H1 (cell line): Measurements from ENCODE around the gene PTPRO. TPM values are rescaled to one million over a fixed set of nuclear protein-coding genes. Genes with fewer than 3 reads are reported as not detected.

Experiments
- CTCF ChIA-PET: fragments of 300-600 bp; sonication (Branson Sonifier 250); formaldehyde crosslinking; loops from one replicate; lab custom pipeline; 2021; ENCODE audit not compliant: partially characterized antibody; lab: Charles Lee
- POLR2A ChIA-PET: fragments of 300-600 bp; sonication (Branson Sonifier 250); formaldehyde crosslinking; loops from one replicate; lab custom pipeline; 2021; ENCODE audit warnings: inconsistent platforms; ENCODE audit not compliant: partially characterized antibody; lab: Charles Lee
- DNase-seq, 2 experiments: peaks; one replicate each; pipeline versions ENCODE4 v3.0.0 to v3.0.0-alpha.2; 2010 to 2022; ENCODE audit warnings: low spot score in 2 of 2, low read depth in 1 of 2, mixed read lengths in 1 of 2
- FAIRE-seq: peaks from 2 replicates; lab custom pipeline; 2011; peaks lifted over from hg19 to GRCh38; lab: Jason Lieb, UNC
- H2AFZ ChIP-seq: 2 replicates; pipeline ENCODE4 v1.8.1; 2012; ENCODE audit warnings: low read length, inconsistent platforms
- H2AK5ac ChIP-seq: 2 replicates; pipeline ENCODE4 v1.6.1; 2013; ENCODE audit warnings: low read depth, low read length
- H2BK120ac ChIP-seq: replicated peaks from 2 replicates; pipeline ENCODE3; 2013; ENCODE audit warnings: low read depth, low read length, inconsistent platforms
- H2BK12ac ChIP-seq: 2 replicates; pipeline ENCODE4 v1.6.1; 2013; ENCODE audit warnings: low read depth, low read length
- H2BK15ac ChIP-seq: 2 replicates; pipeline ENCODE4 v1.6.1; 2013; ENCODE audit warnings: low read length
- H2BK20ac ChIP-seq: 2 replicates; pipeline ENCODE4 v1.6.1; 2013; ENCODE audit warnings: low read length
- H2BK5ac ChIP-seq: 2 replicates; pipeline ENCODE4 v1.6.1; 2013; ENCODE audit warnings: low read depth, low read length
- H3K14ac ChIP-seq: 2 replicates; pipeline ENCODE4 v1.6.1; 2013; ENCODE audit warnings: inconsistent platforms; ENCODE audit not compliant: insufficient read length
- H3K18ac ChIP-seq: 2 replicates; pipeline ENCODE4 v1.6.1; 2013; ENCODE audit warnings: low read length; ENCODE audit errors: extremely low read depth
- H3K23ac ChIP-seq: 2 replicates; pipeline ENCODE4 v1.6.1; 2013; ENCODE audit warnings: inconsistent platforms; ENCODE audit not compliant: insufficient read length
- H3K23me2 ChIP-seq: 2 replicates; pipeline ENCODE4 v1.6.1; 2013; ENCODE audit warnings: low read depth, low read length
- H3K27ac ChIP-seq: 2 replicates; pipeline ENCODE4 v1.6.1; 2011; ENCODE audit warnings: low read depth, low read length, inconsistent platforms
- H3K27me3 ChIP-seq, 4 experiments: replicated peaks in 1 of 4; 1 replicate in 1 of 4; 2 replicates in 3 of 4; pipeline versions ENCODE4 v1.6.1 to v1.8.1; 2011 to 2013; ENCODE audit warnings: low read length in 3 of 4, mild to moderate bottlenecking in 3 of 4, inconsistent platforms in 2 of 4, mixed read lengths in 2 of 4, moderate library complexity in 1 of 4; ENCODE audit not compliant: control insufficient read depth in 3 of 4, insufficient read depth in 3 of 4; ENCODE audit errors: extremely low read depth in 1 of 4
- H3K36me3 ChIP-seq, 4 experiments: 2 replicates each; pipeline versions ENCODE4 v1.6.1 to v1.8.1; 2011 to 2013; ENCODE audit warnings: mild to moderate bottlenecking in 4 of 4, low read length in 3 of 4, moderate library complexity in 2 of 4, control low read depth in 1 of 4, inconsistent platforms in 1 of 4; ENCODE audit not compliant: insufficient read depth in 4 of 4, control insufficient read depth in 2 of 4
- H3K4ac ChIP-seq: replicated peaks from 2 replicates; pipeline ENCODE3; 2013; ENCODE audit warnings: low read length, low read depth, mixed read lengths, inconsistent platforms; ENCODE audit not compliant: insufficient read length
- H3K4me1 ChIP-seq, 4 experiments: replicated peaks in 1 of 4; 1 replicate in 1 of 4; 2 replicates in 3 of 4; pipeline versions ENCODE4 v1.6.1 to v1.8.1; 2011 to 2013; ENCODE audit warnings: low read length in 3 of 4, inconsistent platforms in 2 of 4, mixed read lengths in 1 of 4; ENCODE audit not compliant: insufficient read depth in 4 of 4, control insufficient read depth in 3 of 4
- H3K4me2 ChIP-seq, 2 experiments: 2 replicates each; pipeline versions ENCODE4 v1.6.1 to v1.8.1; 2011 to 2013; ENCODE audit warnings: low read depth in 2 of 2, low read length in 2 of 2, control low read depth in 1 of 2, inconsistent platforms in 1 of 2, mild to moderate bottlenecking in 1 of 2; ENCODE audit not compliant: insufficient read depth in 1 of 2
- H3K4me3 ChIP-seq, 4 experiments: fragments of 200-600, 300-600 bp in 1 of 4; sonication (generic), shearing (Covaris generic), sonication (Bioruptor Twin) in 1 of 4; 2 replicates each; pipeline versions ENCODE4 v1.5.1 to v1.8.1; 2011 to 2016; ENCODE audit warnings: low read length in 4 of 4, low read depth in 3 of 4, control low read depth in 2 of 4, inconsistent platforms in 2 of 4, mild to moderate bottlenecking in 2 of 4, mixed read lengths in 1 of 4, moderate library complexity in 1 of 4; ENCODE audit not compliant: insufficient read depth in 2 of 4; ENCODE audit errors: extremely low read depth in 1 of 4
- H3K56ac ChIP-seq: replicated peaks from 2 replicates; pipeline ENCODE3; 2013; ENCODE audit warnings: low read depth, mild to moderate bottlenecking, mixed read lengths, low read length, inconsistent platforms; ENCODE audit not compliant: insufficient read length
- H3K79me1 ChIP-seq: 2 replicates; pipeline ENCODE4 v1.6.1; 2013; ENCODE audit warnings: low read depth, low read length, control low read depth
- H3K79me2 ChIP-seq, 2 experiments: 2 replicates each; pipeline versions ENCODE4 v1.6.1 to v1.8.1; 2012 to 2013; ENCODE audit warnings: low read length in 2 of 2, mild to moderate bottlenecking in 2 of 2, inconsistent platforms in 1 of 2; ENCODE audit not compliant: insufficient read depth in 2 of 2, control insufficient read depth in 1 of 2
- H3K9ac ChIP-seq, 4 experiments: replicated peaks in 1 of 4; 1 replicate in 1 of 4; 2 replicates in 3 of 4; pipeline versions ENCODE4 v1.6.1 to v1.8.1; 2011 to 2013; ENCODE audit warnings: low read depth in 3 of 4, low read length in 3 of 4, control low read depth in 2 of 4, mild to moderate bottlenecking in 2 of 4, moderate library complexity in 2 of 4, inconsistent platforms in 1 of 4; ENCODE audit errors: extremely low read depth in 1 of 4
- H3K9me3 ChIP-seq, 2 experiments: 2 replicates each; pipeline versions ENCODE4 v1.6.1 to v1.8.1; 2012 to 2013; ENCODE audit warnings: mild to moderate bottlenecking in 2 of 2, moderate library complexity in 2 of 2, control low read depth in 1 of 2, inconsistent platforms in 1 of 2, low read depth in 1 of 2, low read length in 1 of 2, mixed read lengths in 1 of 2; ENCODE audit not compliant: insufficient read depth in 2 of 2
- H4K20me1 ChIP-seq, 2 experiments: replicated peaks in 1 of 2; 2 replicates each; pipeline versions ENCODE3 to v1.8.1; 2011 to 2013; ENCODE audit warnings: inconsistent platforms in 2 of 2, low read length in 2 of 2, mild to moderate bottlenecking in 1 of 2; ENCODE audit not compliant: insufficient read depth in 2 of 2, control insufficient read depth in 1 of 2
- H4K5ac ChIP-seq: 2 replicates; pipeline ENCODE4 v1.6.1; 2013; ENCODE audit warnings: low read length, low read depth, mixed read lengths, inconsistent platforms; ENCODE audit not compliant: insufficient read length
- H4K8ac ChIP-seq: 2 replicates; pipeline ENCODE4 v1.8.0; 2013; ENCODE audit warnings: mild to moderate bottlenecking, moderate library complexity, low read length, inconsistent platforms; ENCODE audit not compliant: insufficient read depth; ENCODE audit errors: extremely low read depth
- H4K91ac ChIP-seq: replicated peaks from 2 replicates; pipeline ENCODE3; 2013; ENCODE audit warnings: low read length, mixed read lengths, inconsistent platforms; ENCODE audit not compliant: insufficient read length
- CREB1 ChIP-seq: IDR thresholded peaks from 2 replicates; pipeline ENCODE4 v1.6.1; 2012; ENCODE audit warnings: inconsistent platforms
- CTBP2 ChIP-seq: IDR thresholded peaks from 2 replicates; pipeline ENCODE4 v1.7.0; 2011; ENCODE audit warnings: borderline replicate concordance, mild to moderate bottlenecking, moderate library complexity, mixed read lengths, low read length; ENCODE audit not compliant: insufficient read depth, insufficient read length
- KDM4A ChIP-seq: IDR thresholded peaks from one replicate; pipeline ENCODE4 v1.7.1; 2012; ENCODE audit warnings: low read depth, mild to moderate bottlenecking, moderate library complexity, low read length, inconsistent platforms; ENCODE audit not compliant: severe bottlenecking
- NRF1 ChIP-seq: IDR thresholded peaks from 2 replicates; pipeline ENCODE4 v1.6.1; 2011; ENCODE audit warnings: mild to moderate bottlenecking, low read depth, low read length, improper control_type of control experiment
- SP2 ChIP-seq: IDR thresholded peaks from 2 replicates; pipeline ENCODE4 v1.6.1; 2012; ENCODE audit warnings: mild to moderate bottlenecking, low read length, inconsistent platforms
- WGBS, 2 experiments: shearing (Covaris generic) in 1 of 2; methylation state at CpG; one replicate each; pipeline versions ENCODE4 v1.1.6 to v1.1.7; 2013 to 2015; ENCODE audit warnings: low lambda C conversion rate in 2 of 2, mixed read lengths in 2 of 2, inconsistent platforms in 1 of 2, low coverage in 1 of 2, missing lambda C conversion rate in 1 of 2; ENCODE audit not compliant: insufficient replicate concordance in 2 of 2, insufficient coverage in 1 of 2, insufficient read length in 1 of 2; ENCODE audit errors: extremely low coverage in 1 of 2, missing lambda C conversion rate in 1 of 2; 5-methylcytosine and 5-hydroxymethylcytosine counted together
- polyA plus RNA-seq, 7 experiments: library from polyadenylated mRNA; depleted of rRNA in 3 of 7; stranded (reverse) in 5 of 7; unstranded in 2 of 7; fragments of >200 nt in 5 of 7; fragments of 200-250 nt in 2 of 7; gene quantifications; 1 replicate in 5 of 7; 2 replicates in 1 of 7; 4 replicates in 1 of 7; pipeline versions ENCODE4 v1.2.1 to v1.2.3, GENCODE V29; 2011 to 2013; ENCODE audit warnings: missing spikeins in 2 of 7, mixed read lengths in 2 of 7
- total RNA-seq: library from RNA; stranded (reverse); fragmentation: NEBNext Ultra II Directional; extraction: Animal tissue kit (Norgen Biotek cat#: 25700); gene quantifications from 2 replicates; pipeline ENCODE4 v1.2.1, GENCODE V29; 2021
- TF ChIP-seq, protein P1 (sequence below): IDR thresholded peaks from 2 replicates; pipeline ENCODE4 v1.6.1; 2012; ENCODE audit warnings: inconsistent platforms
- TF ChIP-seq, protein P2 (sequence below): IDR thresholded peaks from 2 replicates; pipeline ENCODE4 v1.6.1; 2011; ENCODE audit warnings: low read depth, mild to moderate bottlenecking, low read length; ENCODE audit not compliant: insufficient read depth

The PTPRO gene
- total and polyA plus RNA-seq, 2 of the 8 experiments (the other 6 are each of a cell fraction or from before 2014, with no cell fraction given): 0.73 to 1.7 TPM

DNA sequence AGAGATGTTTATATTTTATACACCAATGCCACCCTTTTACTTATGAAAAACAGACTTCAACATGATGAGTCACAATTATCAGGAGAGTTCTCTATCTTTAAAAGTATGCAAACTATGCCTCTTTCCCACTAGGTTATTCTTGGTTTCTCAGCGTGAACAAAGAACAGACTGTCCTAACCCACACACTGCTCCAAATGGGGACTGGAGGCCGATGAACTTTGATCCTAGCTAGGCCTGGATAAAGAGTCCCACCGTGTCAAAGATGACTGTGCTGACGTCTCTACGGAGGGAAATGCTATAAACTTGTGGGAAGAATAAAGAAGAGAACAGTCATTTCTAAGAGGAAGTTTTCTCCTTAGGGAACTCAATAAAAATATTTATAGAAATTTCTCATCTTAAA, 306.8 kb downstream of the PTPRO start:
- no peaks in the 10 kb centered on the region for H3K9me3 ChIP-seq
- FAIRE-seq (no peak), DNase-seq (no peak)
- ChIA-PET CTCF (interaction anchor here (1.0 to 1.5 kb wide), 2 partner anchors 39 to 226 kb away, joined by 3 to 4 read pairs; no protein-coding TSS in a partner anchor), POLR2A (no interaction called here)
- no peak overlapping the region for H3K23ac ChIP-seq
- H3K27me3 ChIP-seq: no peaks in the 10 kb centered on the region
- H3K9ac ChIP-seq: no peak overlapping the region
- H3K4me2 ChIP-seq: no peak overlapping the region
- H2BK5ac ChIP-seq: no peak overlapping the region
- H4K5ac ChIP-seq: no peak overlapping the region
- H3K79me2 ChIP-seq: no peaks in the 10 kb centered on the region
- H4K8ac ChIP-seq: no peak overlapping the region
- H3K23me2 ChIP-seq: no peaks in the 10 kb centered on the region; the same call in 1 of the 2 replicates
- no peak overlapping the region for H2BK120ac ChIP-seq
- no peak overlapping the region for H3K14ac ChIP-seq
- no peak overlapping the region for H3K18ac ChIP-seq
- H3K4me1 ChIP-seq: no peaks in the 10 kb centered on the region
- no peak overlapping the region for H2BK12ac ChIP-seq
- no peaks in the 10 kb centered on the region for H3K79me1 ChIP-seq
- no peak overlapping the region for H3K4me3 ChIP-seq
- H3K4ac ChIP-seq: no peak overlapping the region
- H2BK20ac ChIP-seq: no peak overlapping the region
- H3K36me3 ChIP-seq: no peaks in the 10 kb centered on the region
- H3K56ac ChIP-seq: no peak overlapping the region
- no peak overlapping the region for H4K91ac ChIP-seq
- no peak overlapping the region for H3K27ac ChIP-seq
- no peak overlapping the region for H2AFZ ChIP-seq
- no peak for TF ChIP-seq NRF1
- no peak for TF ChIP-seq KDM4A
- TF ChIP-seq CREB1: no peak
- no peak for TF ChIP-seq CTBP2
- no peak for TF ChIP-seq SP2
- TF ChIP-seq, protein P1, sequence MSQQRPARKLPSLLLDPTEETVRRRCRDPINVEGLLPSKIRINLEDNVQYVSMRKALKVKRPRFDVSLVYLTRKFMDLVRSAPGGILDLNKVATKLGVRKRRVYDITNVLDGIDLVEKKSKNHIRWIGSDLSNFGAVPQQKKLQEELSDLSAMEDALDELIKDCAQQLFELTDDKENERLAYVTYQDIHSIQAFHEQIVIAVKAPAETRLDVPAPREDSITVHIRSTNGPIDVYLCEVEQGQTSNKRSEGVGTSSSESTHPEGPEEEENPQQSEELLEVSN: no peak
- TF ChIP-seq, protein P2, sequence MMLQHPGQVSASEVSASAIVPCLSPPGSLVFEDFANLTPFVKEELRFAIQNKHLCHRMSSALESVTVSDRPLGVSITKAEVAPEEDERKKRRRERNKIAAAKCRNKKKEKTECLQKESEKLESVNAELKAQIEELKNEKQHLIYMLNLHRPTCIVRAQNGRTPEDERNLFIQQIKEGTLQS: no peak
- no peaks in the 10 kb centered on the region for H4K20me1 ChIP-seq
- WGBS, 2 experiments: 63% methylated on average over 5 of the region's 5 CpGs; no CpG with 5 or more reads in 1 of the 2 experiments
- H2AK5ac ChIP-seq: no peak overlapping the region
- H2BK15ac ChIP-seq: no peak overlapping the region
